Upper lobe of right lung (tissue), 1 donor: Measurements from ENCODE around the gene IL3. TPM values are rescaled to one million over a fixed set of nuclear protein-coding genes. Genes with fewer than 3 reads are reported as not detected.
A peak's percentile ranks its signal among the peaks of the same experiment; 100 is the strongest.

Experiments
- ATAC-seq: fragments of 200-7000 bp; cut with Tn5 transposase; one replicate; pipeline ENCODE4 v1.9.1; 2020; ENCODE audit warnings: mild to moderate bottlenecking, moderate library complexity
- DNase-seq: peaks from one replicate; pipeline ENCODE4 v3.0.0-alpha.2; 2020
- H3K27ac ChIP-seq: fragments of 200-600 bp; one replicate; pipeline ENCODE4 v1.8.0; 2022
- H3K27me3 ChIP-seq: fragments of 200-600 bp; one replicate; pipeline ENCODE4 v1.8.0; 2022; ENCODE audit warnings: mild to moderate bottlenecking
- H3K36me3 ChIP-seq: fragments of 200-600 bp; one replicate; pipeline ENCODE4 v1.8.0; 2022
- H3K4me1 ChIP-seq: fragments of 200-600 bp; one replicate; pipeline ENCODE4 v1.8.0; 2022
- H3K4me3 ChIP-seq: fragments of 200-600 bp; one replicate; pipeline ENCODE4 v1.8.0; 2022; ENCODE audit warnings: mild to moderate bottlenecking
- H3K9me3 ChIP-seq: fragments of 200-600 bp; one replicate; pipeline ENCODE4 v1.8.0; 2022
- CTCF ChIP-seq: fragments of 200-600 bp; IDR thresholded peaks from one replicate; pipeline ENCODE4 v1.8.0; 2022; ENCODE audit warnings: antibody characterized with exemption
- intact Hi-C: fragments of 100-400 bp; cut with DNase I; formaldehyde crosslinking; loops from one replicate; pipeline ENCODE4 v1.11.0; 2022
- total RNA-seq: library from RNA; stranded (reverse); fragmentation: NEBNext Ultra II Directional; extraction: Animal tissue kit (Norgen Biotek cat#: 25700); gene quantifications from one replicate; pipeline ENCODE4 v1.2.1, GENCODE V29; 2021
- donor health status: DM: no; HTN: yes; CAD: no; lungs with severe emphysema.

IL3 gene
- total RNA-seq, 1 donor from 2014 or later: not detected

GRCh38 chr5:132046880-132047299 lies 13.6 kb upstream of the IL3 start:
- Histone ChIP-seq H3K4me1 (no peaks in the 10 kb centered on the region), H3K9me3 (no peaks in the 10 kb centered on the region), H3K27me3 (peaks cover 5% of the 10 kb centered on the region), H3K4me3 (no peak overlapping the region), H3K27ac (no peak overlapping the region), H3K36me3 (no peaks in the 10 kb centered on the region)
- no peak for TF ChIP-seq CTCF
- ATAC-seq (no peak), DNase-seq (peak; percentile 16)
- intact Hi-C loops: no loop called here

- H3K9me3 ChIP-seq: no peaks in the 10 kb centered on the region
- H3K27ac ChIP-seq: no peak overlapping the region
- no peaks in the 10 kb centered on the region for H3K4me1 ChIP-seq
- no peak for TF ChIP-seq CTCF
- DNase-seq (no peak), ATAC-seq (no peak)
- intact Hi-C loops: no loop called here
- H3K36me3 ChIP-seq: no peaks in the 10 kb centered on the region
- no peak overlapping the region for H3K4me3 ChIP-seq
- no peaks in the 10 kb centered on the region for H3K27me3 ChIP-seq
Measured at GRCh38 chr5:132049093-132049492, 11.4 kb upstream of the IL3 start.

- no peaks in the 10 kb centered on the region for H3K36me3 ChIP-seq
- H3K4me1 ChIP-seq: no peaks in the 10 kb centered on the region
- ATAC-seq (no peak), DNase-seq (no peak)
- no peaks in the 10 kb centered on the region for H3K9me3 ChIP-seq
- no peak overlapping the region for H3K27ac ChIP-seq
- H3K4me3 ChIP-seq: no peak overlapping the region
- H3K27me3 ChIP-seq: no peaks in the 10 kb centered on the region
- intact Hi-C loops: no loop called here
- TF ChIP-seq CTCF: no peak
Measured at GRCh38 chr5:132049559-132049958, 10.9 kb upstream of the IL3 start.

- Histone ChIP-seq H3K27me3 (no peaks in the 10 kb centered on the region), H3K4me3 (no peak overlapping the region), H3K36me3 (no peaks in the 10 kb centered on the region), H3K4me1 (no peaks in the 10 kb centered on the region), H3K9me3 (no peaks in the 10 kb centered on the region), H3K27ac (no peak overlapping the region)
- intact Hi-C loops: no loop called here
- peak; percentile 89 for ATAC-seq
- TF ChIP-seq CTCF: no peak
- peak; percentile 72 for DNase-seq
Measured at GRCh38 chr5:132050136-132050535, 10.3 kb upstream of the IL3 start.

GRCh38 chr5:132050661-132051552 lies 9.5 kb upstream of the IL3 start:
- intact Hi-C loops: no loop called here
- no peak for TF ChIP-seq CTCF
- Histone ChIP-seq H3K36me3 (no peaks in the 10 kb centered on the region), H3K27me3 (no peaks in the 10 kb centered on the region), H3K27ac (no peak overlapping the region), H3K4me3 (no peak overlapping the region), H3K9me3 (no peaks in the 10 kb centered on the region), H3K4me1 (no peaks in the 10 kb centered on the region)
- DNase-seq (no peak), ATAC-seq (no peak)
